Keratinocyte (primary cell): ENCODE results near the gene PAQR6. TPM values are rescaled to one million over a fixed set of nuclear protein-coding genes. Genes with fewer than 3 reads are reported as not detected.
A peak's percentile ranks its signal among the peaks of the same experiment; 100 is the strongest.

Experiments
- DNase-seq: peaks from one replicate; pipeline ENCODE4 v3.0.0-alpha.2; 2011; ENCODE audit warnings: low read depth, missing footprints, low spot score
- FAIRE-seq: peaks from 2 replicates; lab custom pipeline; 2011; peaks lifted over from hg19 to GRCh38; lab: Jason Lieb, UNC
- H2AFZ ChIP-seq: 2 replicates; pipeline ENCODE4 v1.6.0; 2012; ENCODE audit warnings: low read length, control low read depth, inconsistent platforms; ENCODE audit not compliant: control insufficient read depth
- H3K27ac ChIP-seq: 2 replicates; pipeline ENCODE4 v1.5.1; 2011; ENCODE audit warnings: low read length; ENCODE audit not compliant: control insufficient read depth, insufficient read depth
- H3K27me3 ChIP-seq: 3 replicates; pipeline ENCODE4 v1.6.0; 2011; ENCODE audit warnings: low read length; ENCODE audit not compliant: control insufficient read depth, insufficient read depth; ENCODE audit errors: extremely low read depth
- H3K36me3 ChIP-seq, 2 experiments: 2 replicates in 1 of 2; 3 replicates in 1 of 2; pipeline ENCODE4 v1.5.1; 2011; ENCODE audit warnings: low read length in 2 of 2, mild to moderate bottlenecking in 1 of 2; ENCODE audit not compliant: control insufficient read depth in 2 of 2, insufficient read depth in 2 of 2; ENCODE audit errors: extremely low read depth in 1 of 2
- H3K4me1 ChIP-seq: 3 replicates; pipeline ENCODE4 v1.5.1; 2011; ENCODE audit warnings: low read length; ENCODE audit not compliant: control insufficient read depth, insufficient read depth; ENCODE audit errors: extremely low read depth
- H3K4me2 ChIP-seq: 3 replicates; pipeline ENCODE4 v1.6.0; 2011; ENCODE audit warnings: low read depth, low read length; ENCODE audit not compliant: control insufficient read depth, insufficient read depth; ENCODE audit errors: extremely low read depth
- H3K4me3 ChIP-seq, 3 experiments: fragments of 200-600 bp in 1 of 3; sonication (generic) in 1 of 3; 2 replicates in 2 of 3; 3 replicates in 1 of 3; pipeline ENCODE4 v1.5.1; 2011 to 2016; ENCODE audit warnings: low read length in 3 of 3, mild to moderate bottlenecking in 3 of 3, control low read depth in 2 of 3, inconsistent platforms in 1 of 3, low read depth in 1 of 3, mixed read lengths in 1 of 3, mixed run types in 1 of 3, moderate library complexity in 1 of 3; ENCODE audit not compliant: control insufficient read depth in 2 of 3, insufficient read depth in 2 of 3; ENCODE audit errors: extremely low read depth in 1 of 3
- H3K79me2 ChIP-seq: 2 replicates; pipeline ENCODE4 v1.6.0; 2012; ENCODE audit warnings: low read length; ENCODE audit not compliant: control insufficient read depth, insufficient read depth
- H3K9ac ChIP-seq: 3 replicates; pipeline ENCODE4 v1.6.0; 2011; ENCODE audit warnings: low read length; ENCODE audit not compliant: control insufficient read depth, insufficient read depth; ENCODE audit errors: extremely low read depth
- H3K9me1 ChIP-seq: 3 replicates; pipeline ENCODE4 v1.6.0; 2011; ENCODE audit warnings: low read length; ENCODE audit not compliant: control insufficient read depth, insufficient read depth; ENCODE audit errors: extremely low read depth
- H3K9me3 ChIP-seq: 2 replicates; pipeline ENCODE4 v1.5.1; 2012; ENCODE audit warnings: low read depth, low read length; ENCODE audit not compliant: control insufficient read depth
- H4K20me1 ChIP-seq: 3 replicates; pipeline ENCODE4 v1.6.0; 2011; ENCODE audit warnings: low read length; ENCODE audit not compliant: control insufficient read depth, insufficient read depth; ENCODE audit errors: extremely low read depth
- CTCF ChIP-seq, 3 experiments: IDR thresholded peaks in 1 of 3; conservative IDR thresholded peaks in 1 of 3; optimal IDR thresholded peaks in 1 of 3; 2 replicates in 2 of 3; 3 replicates in 1 of 3; pipeline versions ENCODE3 to v1.5.1; 2011; ENCODE audit warnings: low read length in 3 of 3, mild to moderate bottlenecking in 3 of 3, moderate library complexity in 2 of 3, control low read depth in 1 of 3, inconsistent platforms in 1 of 3; ENCODE audit not compliant: insufficient read depth in 2 of 3; ENCODE audit errors: extremely low read depth in 1 of 3
- EZH2 ChIP-seq: IDR thresholded peaks from one replicate; pipeline ENCODE4 v1.6.1; 2012; ENCODE audit warnings: inconsistent platforms, mild to moderate bottlenecking, low read length, moderate library complexity
- dilution Hi-C: fragments of 300-500 bp; cut with MboI; formaldehyde crosslinking; loops from one replicate; pipeline ENCODE4 v1.7.0; 2020; ENCODE audit warnings: low sequenced_read_pairs; ENCODE audit not compliant: extremely low pct_ligation_motif_present
- polyA plus RNA-seq, 5 experiments: library from polyadenylated mRNA; depleted of rRNA in 3 of 5; stranded (reverse) in 3 of 5; stranded (forward) in 1 of 5; unstranded in 1 of 5; fragments of >200 nt; gene quantifications; 1 replicate in 1 of 5; 2 replicates in 3 of 5; 3 replicates in 1 of 5; pipeline versions ENCODE4 v1.2.1 to v1.2.3, GENCODE V29; 2011 to 2012; ENCODE audit warnings: missing spikeins in 2 of 5, low read depth in 1 of 5, low replicate concordance in 1 of 5

Gene PAQR6
- polyA plus RNA-seq, 1 donor (not counting 4 experiments of a cell fraction or from before 2014, with no cell fraction given) = 1.00 TPM

- no peaks in the 10 kb centered on the region for H3K9me1 ChIP-seq
- FAIRE-seq = no peak
- H3K4me1 ChIP-seq = peaks cover 33% of the 10 kb centered on the region
- H3K4me2 ChIP-seq = peak overlapping the region; percentile 99
- TF ChIP-seq EZH2 (no peak), CTCF (optimal IDR thresholded peaks at IDR 0.05 in 1 of 3, IDR thresholded peaks at IDR 0.05 in 1 of 3, conservative IDR thresholded peaks at IDR 0.05 in 1 of 3; ENCODE audit: extremely low read depth in 1 of 3, insufficient read depth in 2 of 3, low read length in 3 of 3) (no peak)
- H3K9me3 ChIP-seq = no peaks in the 10 kb centered on the region
- H3K79me2 ChIP-seq = peaks cover 53% of the 10 kb centered on the region
- dilution Hi-C loops = no loop called here
- H3K4me3 ChIP-seq = peak overlapping the region; percentile 54 to 89 (median 85)
- H3K36me3 ChIP-seq = peaks cover 5 to 8% of the 10 kb centered on the region in 2 experiments
- DNase-seq = no peak
- H3K27ac ChIP-seq = peak overlapping the region; percentile 80
- no peaks in the 10 kb centered on the region for H4K20me1 ChIP-seq
- peak overlapping the region; percentile 92 for H3K9ac ChIP-seq
- H2AFZ ChIP-seq = peak overlapping the region; percentile 100
- H3K27me3 ChIP-seq = no peaks in the 10 kb centered on the region
These were observed 35.7 kb upstream of the PAQR6 start for GRCh38 chr1:156283521-156283920.

GRCh38 chr1:156282479-156283222 is 34.8 kb upstream of the PAQR6 start, which contains the start of gene SMG5:
SMG5 (minus strand) TSS chr1:156282825; CDS start chr1:156282680, 145 bp downstream.
- peaks cover 59% of the 10 kb centered on the region for H3K79me2 ChIP-seq
- H3K9ac ChIP-seq = peak within 1 kb of the TSS; percentile 92
- H3K9me3 ChIP-seq = no peaks in the 10 kb centered on the region
- FAIRE-seq (peak; percentile 71), DNase-seq (no peak)
- no peaks in the 10 kb centered on the region for H3K27me3 ChIP-seq
- H3K4me2 ChIP-seq = peak within 1 kb of the TSS; percentile 99
- TF ChIP-seq CTCF (optimal IDR thresholded peaks at IDR 0.05 in 1 of 3, IDR thresholded peaks at IDR 0.05 in 1 of 3, conservative IDR thresholded peaks at IDR 0.05 in 1 of 3; ENCODE audit: extremely low read depth in 1 of 3, insufficient read depth in 2 of 3, low read length in 3 of 3) (no peak), EZH2 (no peak)
- H3K4me1 ChIP-seq = peaks cover 33% of the 10 kb centered on the region
- peak within 1 kb of the TSS; percentile 54 to 89 (median 85) for H3K4me3 ChIP-seq
- H3K27ac ChIP-seq = peak within 1 kb of the TSS; percentile 80
- H2AFZ ChIP-seq = peak within 1 kb of the TSS; percentile 100
- dilution Hi-C loops = no loop called here
- no peaks in the 10 kb centered on the region for H4K20me1 ChIP-seq
- H3K9me1 ChIP-seq = no peaks in the 10 kb centered on the region
- H3K36me3 ChIP-seq = peaks cover 12 to 15% of the 10 kb centered on the region in 2 experiments
